ENCODE measurements around the gene CLN6. TPM values are rescaled to one million over a fixed set of nuclear protein-coding genes. Genes with fewer than 3 reads are reported as not detected.

The CLN6 gene
- total RNA-seq, 2 experiments from 2014 or later = 8.0 to 8.1 TPM

GRCh38 chr15:68220967-68221366, 8.6 kb downstream of the CLN6 start:
- DNase-seq = no peak
- Histone ChIP-seq H3K9me3 (ENCODE audit: control insufficient read depth in 1 of 2, insufficient read depth in 1 of 2, low read length in 2 of 2) (no peaks in the 10 kb centered on the region), H3K4me3 (ENCODE audit: low read length) (no peak overlapping the region), H3K36me3 (ENCODE audit: insufficient read depth, low read length) (peaks cover 7% of the 10 kb centered on the region), H3K4me1 (ENCODE audit: insufficient read depth, low read length) (peaks cover 3% of the 10 kb centered on the region), H3K27me3 (ENCODE audit: control insufficient read depth in 1 of 2, insufficient read depth in 2 of 2, low read length in 2 of 2) (no peaks in the 10 kb centered on the region), H3K27ac (ENCODE audit: low read depth in 1 of 2, low read length in 2 of 2) (no peak overlapping the region)
- intact Hi-C loops (cut with DNase I, micrococcal nuclease) = loop anchor here in 1 of 2 experiments (10.0 kb wide), 1 partner anchor 696 kb away; the partner anchor contains the start of gene C15orf61
- ChIA-PET CTCF (no interaction called here), POLR2A (no interaction called here)
- no peak for ATAC-seq (ENCODE audit: poor library complexity)
- Mint-ChIP-seq H3K4me3 (no peak overlapping the region), H3K9me3 (no peaks in the 10 kb centered on the region), H3K4me1 (ENCODE audit: low read depth) (peaks cover 12% of the 10 kb centered on the region), H3K36me3 (ENCODE audit: low read depth) (peaks cover 3% of the 10 kb centered on the region), H3K27me3 (no peaks in the 10 kb centered on the region), H3K27ac (no peak overlapping the region)
- TF ChIP-seq CTCF (IDR thresholded peaks at IDR 0.05) = no peak

- no peaks in the 10 kb centered on the region for H3K9me3 Mint-ChIP-seq
- CTCF ChIA-PET = no interaction called here
- peaks cover 11% of the 10 kb centered on the region for H3K4me1 Mint-ChIP-seq (ENCODE audit: low read depth)
- Histone ChIP-seq H3K27me3 (ENCODE audit: control insufficient read depth in 1 of 2, insufficient read depth in 2 of 2, low read length in 2 of 2) (no peaks in the 10 kb centered on the region), H3K9me3 (ENCODE audit: control insufficient read depth in 1 of 2, insufficient read depth in 1 of 2, low read length in 2 of 2) (no peaks in the 10 kb centered on the region), H3K27ac (ENCODE audit: low read depth in 1 of 2, low read length in 2 of 2) (no peak overlapping the region), H3K4me3 (ENCODE audit: low read length) (no peak overlapping the region), H3K36me3 (ENCODE audit: insufficient read depth, low read length) (peaks cover 7% of the 10 kb centered on the region), H3K4me1 (ENCODE audit: insufficient read depth, low read length) (peaks cover 2% of the 10 kb centered on the region)
- TF ChIP-seq CTCF (IDR thresholded peaks at IDR 0.05) = no peak
- ATAC-seq (ENCODE audit: poor library complexity) (no peak), DNase-seq (no peak)
- no peak overlapping the region for H3K4me3 Mint-ChIP-seq
- H3K27ac Mint-ChIP-seq = no peak overlapping the region
- no peaks in the 10 kb centered on the region for H3K27me3 Mint-ChIP-seq
- H3K36me3 Mint-ChIP-seq (ENCODE audit: low read depth) = peaks cover 3% of the 10 kb centered on the region
- intact Hi-C loops (cut with DNase I, micrococcal nuclease) = loop anchor here in 1 of 2 experiments (10.0 kb wide), 1 partner anchor 696 kb away; the partner anchor contains the start of gene C15orf61
- POLR2A ChIA-PET = no interaction called here
Measured at GRCh38 chr15:68220489-68220888, 9.0 kb downstream of the CLN6 start.

- ATAC-seq (ENCODE audit: poor library complexity) = no peak
- intact Hi-C loops (cut with DNase I, micrococcal nuclease) = no loop called here
- Histone ChIP-seq H3K27me3 (ENCODE audit: control insufficient read depth in 1 of 2, insufficient read depth in 2 of 2, low read length in 2 of 2) (no peaks in the 10 kb centered on the region), H3K9me3 (ENCODE audit: control insufficient read depth in 1 of 2, insufficient read depth in 1 of 2, low read length in 2 of 2) (no peaks in the 10 kb centered on the region), H3K36me3 (ENCODE audit: insufficient read depth, low read length) (peaks cover 7% of the 10 kb centered on the region), H3K4me3 (ENCODE audit: low read length) (no peak overlapping the region), H3K4me1 (ENCODE audit: insufficient read depth, low read length) (no peaks in the 10 kb centered on the region), H3K27ac (ENCODE audit: low read depth in 1 of 2, low read length in 2 of 2) (no peak overlapping the region)
- CTCF ChIA-PET = no interaction called here
- H3K27ac Mint-ChIP-seq = no peak overlapping the region
- no peaks in the 10 kb centered on the region for H3K27me3 Mint-ChIP-seq
- H3K4me3 Mint-ChIP-seq = no peak overlapping the region
- no peak for DNase-seq
- POLR2A ChIA-PET = no interaction called here
- no peak for TF ChIP-seq CTCF (IDR thresholded peaks at IDR 0.05)
- no peaks in the 10 kb centered on the region for H3K4me1 Mint-ChIP-seq (ENCODE audit: low read depth)
- H3K36me3 Mint-ChIP-seq (ENCODE audit: low read depth) = peaks cover 3% of the 10 kb centered on the region
- no peaks in the 10 kb centered on the region for H3K9me3 Mint-ChIP-seq
Measured at GRCh38 chr15:68218847-68219798, 10.4 kb downstream of the CLN6 start.
